GM13977 (cell line): Measurements from ENCODE around the gene CYRIA.

ENCODE experiments used
- DNase-seq: peaks from one replicate; pipeline ENCODE4 v3.0.0; 2012; ENCODE audit warnings: low spot score
- in situ Hi-C: fragments of 300-500 bp; cut with MboI; formaldehyde crosslinking; loops from one replicate; pipeline ENCODE4 v1.12.0; 2022; ENCODE audit warnings: low sequenced_read_pairs, low pct_unique_long_range_greater_than_20kb, mixed read lengths, inconsistent platforms; ENCODE audit not compliant: unreplicated experiment
- TF ChIP-seq, protein P1 (sequence below): IDR thresholded peaks from 2 replicates; pipeline ENCODE4 v1.5.1; 2012; ENCODE audit warnings: mild to moderate bottlenecking, control low read depth; ENCODE audit not compliant: insufficient read depth; ENCODE audit errors: extremely low read depth, missing control alignments

The CYRIA gene

DNA sequence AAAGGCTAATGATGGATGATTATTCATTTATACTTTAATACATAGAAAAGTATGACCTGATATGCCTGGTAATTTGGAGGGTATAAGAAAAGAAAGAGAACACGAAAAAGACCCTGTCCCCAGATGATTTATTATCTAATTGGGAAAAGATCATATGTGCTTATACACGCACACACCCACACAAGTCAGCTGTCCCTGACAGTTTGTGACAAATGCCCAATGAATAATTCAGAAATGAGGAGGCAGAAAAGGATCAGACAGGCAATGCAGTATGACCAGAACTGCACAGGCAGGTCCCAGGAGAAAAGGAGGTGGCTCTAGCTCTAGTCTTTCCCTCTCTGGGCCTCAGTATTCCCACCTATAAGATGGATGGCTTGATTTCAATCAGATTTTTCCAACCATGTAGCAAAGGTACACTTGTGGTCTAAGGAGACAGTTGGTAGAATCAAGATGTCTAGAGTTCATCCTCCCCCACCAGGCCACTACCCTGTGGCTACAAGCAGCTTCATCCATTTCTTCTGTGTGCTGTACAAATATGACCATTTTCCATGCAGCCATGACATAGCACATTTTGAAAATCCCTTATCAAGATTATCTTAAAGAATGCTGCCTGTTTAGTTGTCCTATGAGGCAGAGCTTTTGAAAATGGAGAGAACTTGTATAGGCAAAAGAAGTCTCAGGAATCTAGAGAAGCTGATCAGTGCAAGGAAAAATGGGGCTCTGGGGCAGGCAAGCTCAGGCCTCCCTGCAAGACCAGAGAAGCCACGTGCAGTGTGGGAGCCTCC is 19.7 kb downstream of the CYRIA start:
- DNase-seq, result no peak

DNA sequence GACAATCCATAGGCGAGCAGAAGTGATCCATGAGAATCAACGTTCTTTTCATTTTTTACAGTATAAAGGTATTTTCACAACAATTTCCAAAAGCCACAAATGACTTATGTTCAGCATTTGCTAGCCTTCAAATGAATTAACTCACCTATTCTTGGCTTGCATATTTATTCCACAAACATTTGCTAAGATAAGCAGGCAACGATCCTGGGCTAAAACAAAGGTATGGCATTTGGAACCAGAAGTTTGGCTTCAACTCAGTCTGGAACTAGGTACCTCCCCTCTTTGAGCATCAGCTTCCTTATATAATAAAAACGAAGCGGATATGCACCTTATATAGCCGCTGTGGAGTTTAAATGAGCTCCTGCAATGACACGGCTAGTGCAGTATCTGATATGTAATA is 20.5 kb downstream of the CYRIA start:
- in situ Hi-C loops, result no loop called here
- DNase-seq, result no peak
- TF ChIP-seq, protein P1, sequence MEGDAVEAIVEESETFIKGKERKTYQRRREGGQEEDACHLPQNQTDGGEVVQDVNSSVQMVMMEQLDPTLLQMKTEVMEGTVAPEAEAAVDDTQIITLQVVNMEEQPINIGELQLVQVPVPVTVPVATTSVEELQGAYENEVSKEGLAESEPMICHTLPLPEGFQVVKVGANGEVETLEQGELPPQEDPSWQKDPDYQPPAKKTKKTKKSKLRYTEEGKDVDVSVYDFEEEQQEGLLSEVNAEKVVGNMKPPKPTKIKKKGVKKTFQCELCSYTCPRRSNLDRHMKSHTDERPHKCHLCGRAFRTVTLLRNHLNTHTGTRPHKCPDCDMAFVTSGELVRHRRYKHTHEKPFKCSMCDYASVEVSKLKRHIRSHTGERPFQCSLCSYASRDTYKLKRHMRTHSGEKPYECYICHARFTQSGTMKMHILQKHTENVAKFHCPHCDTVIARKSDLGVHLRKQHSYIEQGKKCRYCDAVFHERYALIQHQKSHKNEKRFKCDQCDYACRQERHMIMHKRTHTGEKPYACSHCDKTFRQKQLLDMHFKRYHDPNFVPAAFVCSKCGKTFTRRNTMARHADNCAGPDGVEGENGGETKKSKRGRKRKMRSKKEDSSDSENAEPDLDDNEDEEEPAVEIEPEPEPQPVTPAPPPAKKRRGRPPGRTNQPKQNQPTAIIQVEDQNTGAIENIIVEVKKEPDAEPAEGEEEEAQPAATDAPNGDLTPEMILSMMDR, result no peak

More for the DNA sequence above, 19.7 kb downstream of the CYRIA start:
- TF ChIP-seq, protein P1, result no peak
- in situ Hi-C loops, result no loop called here

DNA sequence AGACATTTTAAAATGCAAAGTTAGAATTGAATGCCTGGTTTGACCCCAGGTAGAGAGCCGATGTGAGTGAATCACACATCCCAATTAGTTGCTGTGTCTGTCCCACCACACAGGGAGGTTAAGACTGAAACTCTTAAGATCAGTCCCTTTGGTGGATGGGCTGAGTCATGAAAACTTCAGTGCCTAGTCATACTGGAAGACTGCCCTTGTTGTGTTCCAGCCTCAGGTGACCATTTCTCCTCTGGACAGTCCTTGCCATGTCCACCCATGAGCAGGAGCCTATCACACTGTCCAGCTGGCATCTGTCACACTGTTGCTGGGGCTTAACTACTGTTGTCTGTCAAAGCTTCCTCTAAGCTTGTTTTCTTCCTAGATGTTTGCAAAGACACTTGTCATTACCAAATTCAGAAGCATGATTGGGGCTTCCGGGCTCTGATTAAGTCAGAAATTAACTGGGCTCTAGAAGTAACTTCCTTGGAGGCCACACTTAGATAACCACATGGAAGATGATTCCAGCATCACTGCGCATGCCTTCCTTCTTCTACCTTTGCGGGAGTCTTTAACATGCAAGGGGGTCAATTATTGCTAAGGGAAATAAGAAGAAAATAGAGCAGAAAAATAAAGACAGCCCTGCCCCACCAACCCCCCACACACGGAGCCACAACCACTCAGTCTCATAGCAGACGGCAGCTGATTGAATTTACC is 21.3 kb downstream of the CYRIA start:
- in situ Hi-C loops, result no loop called here
- TF ChIP-seq, protein P1, result no peak
- DNase-seq, result no peak

GRCh38 chr2:16643099-16643498 is 22.5 kb downstream of the CYRIA start:
- DNase-seq, result no peak
- in situ Hi-C loops, result no loop called here
- TF ChIP-seq, protein P1, result no peak

- no peak for DNase-seq
- in situ Hi-C loops, result no loop called here
- TF ChIP-seq, protein P1, result no peak
These were observed 23.5 kb downstream of the CYRIA start for GRCh38 chr2:16642088-16642487.

GRCh38 chr2:16641509-16641908 is 24.1 kb downstream of the CYRIA start:
- TF ChIP-seq, protein P1, result no peak
- no peak for DNase-seq
- in situ Hi-C loops, result no loop called here
